ENCODE data around the gene IPCEF1. TPM values are rescaled to one million over a fixed set of nuclear protein-coding genes. Genes with fewer than 3 reads are reported as not detected.

Gene IPCEF1
- total and polyA plus RNA-seq, 4 experiments from 2014 or later, result 67.7 to 97.7 (median 82.2) TPM

DNA sequence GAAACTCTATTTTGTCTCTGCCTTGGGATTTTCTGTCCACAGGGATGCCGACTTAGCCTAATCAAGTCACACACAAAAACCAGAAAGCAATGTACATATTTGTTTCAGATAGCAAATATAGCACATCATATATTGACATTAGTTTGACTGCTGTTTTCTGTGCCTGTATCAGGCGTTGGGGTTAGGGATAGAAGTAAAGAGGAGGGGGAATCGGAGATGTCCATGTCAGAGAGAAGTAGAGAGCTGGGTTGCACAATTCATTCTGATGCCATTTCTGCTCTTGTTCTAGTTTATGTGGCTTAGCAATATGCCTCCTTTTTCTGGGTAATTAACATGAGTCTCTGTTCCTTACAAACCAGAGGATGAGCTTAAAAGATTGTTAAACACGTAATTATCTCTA is 14.7 kb upstream of the IPCEF1 start:
- Histone ChIP-seq H3K27me3 (ENCODE audit: insufficient read depth, low read length) (no peaks in the 10 kb centered on the region), H3K9me3 (ENCODE audit: control insufficient read depth in 1 of 2, low read length in 2 of 2) (no peaks in the 10 kb centered on the region), H3K4me3 (ENCODE audit: low read length in 2 of 2) (no peak overlapping the region), H3K27ac (ENCODE audit: low read depth, low read length) (no peak overlapping the region), H3K4me1 (ENCODE audit: insufficient read depth, low read length) (no peaks in the 10 kb centered on the region), H3K36me3 (ENCODE audit: insufficient read depth, low read length) (no peaks in the 10 kb centered on the region)
- Mint-ChIP-seq H3K36me3 (no peaks in the 10 kb centered on the region), H3K9me3 (no peaks in the 10 kb centered on the region), H3K4me1 (peaks cover 0 to 2% (median under 1%) of the 10 kb centered on the region in 4 donors), H3K27ac (no peak overlapping the region), H3K4me3 (no peak overlapping the region), H3K27me3 (peaks cover 0 to 7% of the 10 kb centered on the region in 2 donors)
- DNase-seq, result no peak
- ChIA-PET POLR2A (ENCODE audit: partially characterized antibody) (no interaction called here), CTCF (ENCODE audit: partially characterized antibody) (interaction anchor here (1.0 to 2.0 kb wide), 7 partner anchors 92 to 220 kb away, joined by 3 to 20 read pairs (median 4); no protein-coding TSS in a partner anchor)
- intact Hi-C loops (cut with micrococcal nuclease), result loop anchor here (10.0 kb wide), 1 partner anchor 96 kb away; no protein-coding TSS in a partner anchor

- ChIA-PET POLR2A (ENCODE audit: partially characterized antibody) (no interaction called here), CTCF (ENCODE audit: partially characterized antibody) (interaction anchor here (1.2 to 2.0 kb wide), 5 partner anchors 92 to 219 kb away, joined by 3 to 20 read pairs (median 4); no protein-coding TSS in a partner anchor)
- no peaks in the 10 kb centered on the region for H3K9me3 Mint-ChIP-seq
- peaks cover 0 to 2% (median under 1%) of the 10 kb centered on the region in 4 donors for H3K4me1 Mint-ChIP-seq
- Histone ChIP-seq H3K36me3 (ENCODE audit: insufficient read depth, low read length) (no peaks in the 10 kb centered on the region), H3K4me3 (ENCODE audit: low read length in 2 of 2) (no peak overlapping the region), H3K9me3 (ENCODE audit: control insufficient read depth in 1 of 2, low read length in 2 of 2) (no peaks in the 10 kb centered on the region), H3K27me3 (ENCODE audit: insufficient read depth, low read length) (no peaks in the 10 kb centered on the region), H3K27ac (ENCODE audit: low read depth, low read length) (no peak overlapping the region), H3K4me1 (ENCODE audit: insufficient read depth, low read length) (no peaks in the 10 kb centered on the region)
- peak in 4 of 5 donors; percentile 1 to 14 (median 10) for DNase-seq
- H3K36me3 Mint-ChIP-seq, result no peaks in the 10 kb centered on the region
- no peak overlapping the region for H3K27ac Mint-ChIP-seq
- H3K27me3 Mint-ChIP-seq, result peaks cover 0 to 7% of the 10 kb centered on the region in 2 donors
- intact Hi-C loops (cut with micrococcal nuclease), result loop anchor here (1.0 to 10.0 kb wide), 2 partner anchors 96 to 216 kb away; no protein-coding TSS in a partner anchor
- H3K4me3 Mint-ChIP-seq, result peak overlapping the region in 2 of 8 donors; percentile 14 to 45
These were observed 13.9 kb upstream of the IPCEF1 start for GRCh38 chr6:154370545-154370944.

GRCh38 chr6:154367839-154368695 is 11.5 kb upstream of the IPCEF1 start:
- Histone ChIP-seq H3K4me1 (ENCODE audit: insufficient read depth, low read length) (no peaks in the 10 kb centered on the region), H3K36me3 (ENCODE audit: insufficient read depth, low read length) (no peaks in the 10 kb centered on the region), H3K27ac (ENCODE audit: low read depth, low read length) (no peak overlapping the region), H3K4me3 (ENCODE audit: low read length in 2 of 2) (no peak overlapping the region), H3K9me3 (ENCODE audit: control insufficient read depth in 1 of 2, low read length in 2 of 2) (no peaks in the 10 kb centered on the region), H3K27me3 (ENCODE audit: insufficient read depth, low read length) (no peaks in the 10 kb centered on the region)
- Mint-ChIP-seq H3K4me3 (no peak overlapping the region), H3K27me3 (peaks cover 0 to 4% of the 10 kb centered on the region in 2 donors), H3K36me3 (no peaks in the 10 kb centered on the region), H3K9me3 (no peaks in the 10 kb centered on the region), H3K27ac (no peak overlapping the region), H3K4me1 (peaks cover 0 to 2% (median under 1%) of the 10 kb centered on the region in 4 donors)
- ChIA-PET POLR2A (ENCODE audit: partially characterized antibody) (no interaction called here), CTCF (ENCODE audit: partially characterized antibody) (interaction anchor here (1.0 to 1.1 kb wide), 2 partner anchors 213 to 214 kb away, joined by 3 to 4 read pairs; no protein-coding TSS in a partner anchor)
- intact Hi-C loops (cut with micrococcal nuclease), result no loop called here
- no peak for DNase-seq

GRCh38 chr6:154367336-154367735 is 10.7 kb upstream of the IPCEF1 start:
- Histone ChIP-seq H3K9me3 (ENCODE audit: control insufficient read depth in 1 of 2, low read length in 2 of 2) (no peaks in the 10 kb centered on the region), H3K27ac (ENCODE audit: low read depth, low read length) (no peak overlapping the region), H3K36me3 (ENCODE audit: insufficient read depth, low read length) (no peaks in the 10 kb centered on the region), H3K4me3 (ENCODE audit: low read length in 2 of 2) (no peak overlapping the region), H3K27me3 (ENCODE audit: insufficient read depth, low read length) (no peaks in the 10 kb centered on the region), H3K4me1 (ENCODE audit: insufficient read depth, low read length) (no peaks in the 10 kb centered on the region)
- intact Hi-C loops (cut with micrococcal nuclease), result no loop called here
- peaks cover 0 to 2% of the 10 kb centered on the region in 2 donors for H3K27me3 Mint-ChIP-seq
- POLR2A ChIA-PET (ENCODE audit: partially characterized antibody), result no interaction called here
- H3K9me3 Mint-ChIP-seq, result no peaks in the 10 kb centered on the region
- no peak overlapping the region for H3K4me3 Mint-ChIP-seq
- no peak for DNase-seq
- H3K4me1 Mint-ChIP-seq, result peaks cover 0 to 2% (median under 1%) of the 10 kb centered on the region in 4 donors
- CTCF ChIA-PET (ENCODE audit: partially characterized antibody), result interaction anchor here (1.0 kb wide), 1 partner anchor 213 kb away, joined by 4 read pairs; no protein-coding TSS in a partner anchor
- H3K27ac Mint-ChIP-seq, result no peak overlapping the region
- H3K36me3 Mint-ChIP-seq, result no peaks in the 10 kb centered on the region

GRCh38 chr6:154363821-154364220 is 7.2 kb upstream of the IPCEF1 start:
- H3K9me3 ChIP-seq (ENCODE audit: control insufficient read depth in 1 of 2, low read length in 2 of 2), result no peaks in the 10 kb centered on the region
- H3K27me3 Mint-ChIP-seq, result peaks cover 0 to 5% of the 10 kb centered on the region in 2 donors
- H3K9me3 Mint-ChIP-seq, result peaks cover 0 to 2% (median 0%) of the 10 kb centered on the region in 8 donors
- CTCF ChIA-PET (ENCODE audit: partially characterized antibody), result no interaction called here
- intact Hi-C loops (cut with micrococcal nuclease), result no loop called here
- H3K4me3 ChIP-seq (ENCODE audit: low read length in 2 of 2), result no peak overlapping the region
- H3K4me1 ChIP-seq (ENCODE audit: insufficient read depth, low read length), result no peaks in the 10 kb centered on the region
- no peak overlapping the region for H3K27ac Mint-ChIP-seq
- H3K4me3 Mint-ChIP-seq, result no peak overlapping the region
- DNase-seq, result no peak
- H3K27ac ChIP-seq (ENCODE audit: low read depth, low read length), result no peak overlapping the region
- H3K4me1 Mint-ChIP-seq, result peaks cover 0 to 4% (median 1%) of the 10 kb centered on the region in 4 donors
- POLR2A ChIA-PET (ENCODE audit: partially characterized antibody), result no interaction called here
- no peaks in the 10 kb centered on the region for H3K36me3 Mint-ChIP-seq
- H3K27me3 ChIP-seq (ENCODE audit: insufficient read depth, low read length), result no peaks in the 10 kb centered on the region
- no peaks in the 10 kb centered on the region for H3K36me3 ChIP-seq (ENCODE audit: insufficient read depth, low read length)

GRCh38 chr6:154361476-154361875 is 4.9 kb upstream of the IPCEF1 start:
- H3K27ac ChIP-seq (ENCODE audit: low read depth, low read length), result no peak overlapping the region
- H3K27me3 Mint-ChIP-seq, result peaks cover 0 to 13% of the 10 kb centered on the region in 2 donors
- CTCF ChIA-PET (ENCODE audit: partially characterized antibody), result no interaction called here
- H3K9me3 Mint-ChIP-seq, result peaks cover 0 to 2% (median 0%) of the 10 kb centered on the region in 8 donors
- intact Hi-C loops (cut with micrococcal nuclease), result no loop called here
- no peak overlapping the region for H3K4me3 ChIP-seq (ENCODE audit: low read length in 2 of 2)
- DNase-seq, result no peak
- H3K4me1 Mint-ChIP-seq, result peaks cover 0 to 4% (median 1%) of the 10 kb centered on the region in 4 donors
- no peaks in the 10 kb centered on the region for H3K36me3 Mint-ChIP-seq
- no peaks in the 10 kb centered on the region for H3K27me3 ChIP-seq (ENCODE audit: insufficient read depth, low read length)
- H3K9me3 ChIP-seq (ENCODE audit: control insufficient read depth in 1 of 2, low read length in 2 of 2), result no peaks in the 10 kb centered on the region
- H3K36me3 ChIP-seq (ENCODE audit: insufficient read depth, low read length), result no peaks in the 10 kb centered on the region
- POLR2A ChIA-PET (ENCODE audit: partially characterized antibody), result no interaction called here
- H3K4me3 Mint-ChIP-seq, result no peak overlapping the region
- no peak overlapping the region for H3K27ac Mint-ChIP-seq
- H3K4me1 ChIP-seq (ENCODE audit: insufficient read depth, low read length), result no peaks in the 10 kb centered on the region

GRCh38 chr6:154360476-154360875 is 3.9 kb upstream of the IPCEF1 start:
- no peaks in the 10 kb centered on the region for H3K27me3 ChIP-seq (ENCODE audit: insufficient read depth, low read length)
- Mint-ChIP-seq H3K9me3 (peaks cover 0 to 2% (median 0%) of the 10 kb centered on the region in 8 donors), H3K27me3 (peaks cover 0 to 13% of the 10 kb centered on the region in 2 donors), H3K4me3 (no peak overlapping the region), H3K4me1 (peaks cover 0 to 4% (median 1%) of the 10 kb centered on the region in 4 donors), H3K27ac (no peak overlapping the region), H3K36me3 (no peaks in the 10 kb centered on the region)
- DNase-seq, result no peak
- ChIA-PET POLR2A (ENCODE audit: partially characterized antibody) (no interaction called here), CTCF (ENCODE audit: partially characterized antibody) (no interaction called here)
- H3K36me3 ChIP-seq (ENCODE audit: insufficient read depth, low read length), result no peaks in the 10 kb centered on the region
- no peaks in the 10 kb centered on the region for H3K4me1 ChIP-seq (ENCODE audit: insufficient read depth, low read length)
- H3K27ac ChIP-seq (ENCODE audit: low read depth, low read length), result no peak overlapping the region
- no peaks in the 10 kb centered on the region for H3K9me3 ChIP-seq (ENCODE audit: control insufficient read depth in 1 of 2, low read length in 2 of 2)
- H3K4me3 ChIP-seq (ENCODE audit: low read length in 2 of 2), result no peak overlapping the region
- intact Hi-C loops (cut with micrococcal nuclease), result no loop called here
